Right atrium auricular region (tissue), 2 donors: ENCODE data around the gene MMP15. TPM values are rescaled to one million over a fixed set of nuclear protein-coding genes. Genes with fewer than 3 reads are reported as not detected.

Experiments used
- DNase-seq: peaks from one replicate; pipeline ENCODE4 v3.0.0-alpha.2; 2019; ENCODE audit warnings: low spot score
- H3K27ac ChIP-seq, 2 donors: fragments of 200-600 bp; sonication (generic); 1 replicate in 1 of 2; 2 replicates in 1 of 2; pipeline ENCODE4 v1.5.1; 2016 to 2019
- H3K27me3 ChIP-seq, 2 donors: fragments of 200-600 bp; sonication (generic); one replicate each; pipeline versions ENCODE4 v1.5.1 to v1.6.0; 2017 to 2019
- H3K36me3 ChIP-seq: fragments of 200-600 bp; sonication (generic); one replicate; pipeline ENCODE4 v1.5.1; 2016
- H3K4me1 ChIP-seq, 2 donors: fragments of 200-600 bp; sonication (generic); one replicate each; pipeline versions ENCODE4 v1.5.1 to v1.6.0; 2017 to 2019
- H3K4me3 ChIP-seq, 2 donors: fragments of 200-600 bp; sonication (generic); 1 replicate in 1 of 2; 2 replicates in 1 of 2; pipeline ENCODE4 v1.5.1; 2017 to 2019; ENCODE audit warnings: mild to moderate bottlenecking in 1 of 2, moderate library complexity in 1 of 2
- H3K9me3 ChIP-seq, 2 donors: fragments of 200-600 bp; sonication (generic); one replicate each; pipeline ENCODE4 v1.5.1; 2019
- total RNA-seq, 2 donors: library from RNA; depleted of rRNA; stranded (reverse); fragments of >200 nt; gene quantifications; one replicate each; pipeline ENCODE4 v1.1.0, GENCODE V29; 2016
- TF ChIP-seq, protein P1 (sequence below), 2 donors: fragments of 200-600 bp; sonication (generic); IDR thresholded peaks; one replicate each; pipeline ENCODE4 v1.5.1; 2019; ENCODE audit warnings: antibody characterized with exemption in 2 of 2

MMP15 gene
- total RNA-seq, 2 donors from 2014 or later: 36.9 to 52.3 TPM

DNA sequence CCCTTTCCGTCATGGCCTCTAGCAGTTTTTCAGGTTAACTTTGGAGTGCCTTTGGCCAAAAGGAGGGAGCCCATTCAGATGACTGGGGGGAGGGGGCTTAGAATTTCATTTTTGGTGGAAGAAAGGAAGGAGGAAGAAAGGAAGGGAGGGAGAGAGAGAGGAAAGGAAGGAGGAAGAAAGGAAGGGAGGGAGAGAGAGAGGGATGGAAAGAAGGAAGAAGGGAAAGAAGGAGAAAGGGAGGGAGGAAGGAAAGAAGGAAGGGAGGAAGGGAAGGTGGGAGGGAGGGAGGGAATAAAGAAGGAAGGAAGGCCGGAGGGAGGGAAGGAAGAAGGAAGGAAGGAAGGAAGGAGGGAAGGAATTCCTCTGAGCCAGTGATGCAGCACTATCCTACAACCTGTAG is 25.7 kb downstream of the MMP15 start:
- no peaks in the 10 kb centered on the region for H3K27me3 ChIP-seq
- no peak overlapping the region for H3K27ac ChIP-seq
- H3K9me3 ChIP-seq: no peaks in the 10 kb centered on the region
- no peak overlapping the region for H3K4me3 ChIP-seq
- peaks cover 0 to 38% of the 10 kb centered on the region in 2 donors for H3K4me1 ChIP-seq
- H3K36me3 ChIP-seq: no peaks in the 10 kb centered on the region
- DNase-seq: no peak
- TF ChIP-seq, protein P1, sequence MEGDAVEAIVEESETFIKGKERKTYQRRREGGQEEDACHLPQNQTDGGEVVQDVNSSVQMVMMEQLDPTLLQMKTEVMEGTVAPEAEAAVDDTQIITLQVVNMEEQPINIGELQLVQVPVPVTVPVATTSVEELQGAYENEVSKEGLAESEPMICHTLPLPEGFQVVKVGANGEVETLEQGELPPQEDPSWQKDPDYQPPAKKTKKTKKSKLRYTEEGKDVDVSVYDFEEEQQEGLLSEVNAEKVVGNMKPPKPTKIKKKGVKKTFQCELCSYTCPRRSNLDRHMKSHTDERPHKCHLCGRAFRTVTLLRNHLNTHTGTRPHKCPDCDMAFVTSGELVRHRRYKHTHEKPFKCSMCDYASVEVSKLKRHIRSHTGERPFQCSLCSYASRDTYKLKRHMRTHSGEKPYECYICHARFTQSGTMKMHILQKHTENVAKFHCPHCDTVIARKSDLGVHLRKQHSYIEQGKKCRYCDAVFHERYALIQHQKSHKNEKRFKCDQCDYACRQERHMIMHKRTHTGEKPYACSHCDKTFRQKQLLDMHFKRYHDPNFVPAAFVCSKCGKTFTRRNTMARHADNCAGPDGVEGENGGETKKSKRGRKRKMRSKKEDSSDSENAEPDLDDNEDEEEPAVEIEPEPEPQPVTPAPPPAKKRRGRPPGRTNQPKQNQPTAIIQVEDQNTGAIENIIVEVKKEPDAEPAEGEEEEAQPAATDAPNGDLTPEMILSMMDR (IDR thresholded peaks at IDR 0.05): no peak

DNA sequence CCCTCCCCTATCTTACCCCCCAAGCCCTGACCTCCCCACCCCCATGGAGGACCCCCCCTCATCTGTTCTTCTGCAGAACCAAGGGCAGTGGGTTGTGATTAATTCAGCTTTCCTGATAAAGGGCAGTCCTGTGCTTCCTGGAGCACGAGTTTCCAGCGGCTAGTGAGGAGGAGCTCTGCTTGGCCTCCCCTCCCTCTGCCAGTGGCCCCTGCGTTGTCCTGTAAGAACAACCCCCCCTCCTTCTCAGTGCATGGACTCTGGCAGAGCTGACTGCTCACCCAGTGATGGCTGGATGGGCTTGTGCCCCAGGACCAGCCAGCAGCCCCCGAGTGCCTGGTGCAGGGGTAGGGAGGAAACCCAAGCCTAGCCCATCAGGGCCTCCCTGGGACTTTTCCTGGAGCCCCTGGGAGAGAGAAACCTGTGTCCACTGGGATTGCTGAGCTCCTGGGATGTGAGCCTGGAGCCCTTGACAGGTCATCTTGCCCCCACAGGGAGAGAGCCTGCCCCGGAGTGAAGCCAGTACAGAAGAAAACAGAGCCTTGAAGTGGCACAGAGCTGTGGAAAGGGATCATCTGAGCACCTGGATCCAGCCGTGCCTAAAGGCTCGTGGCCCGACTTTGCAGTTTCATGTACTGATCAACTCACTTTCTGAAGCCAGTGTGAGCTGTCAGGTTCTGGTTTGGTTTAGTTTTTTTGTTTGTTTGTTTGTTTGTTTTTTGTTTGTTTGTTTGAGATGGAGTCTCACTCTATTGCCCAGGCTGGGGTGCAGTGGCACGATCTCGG is 26.5 kb downstream of the MMP15 start:
- Histone ChIP-seq H3K4me1 (peaks cover 0 to 31% of the 10 kb centered on the region in 2 donors), H3K9me3 (no peaks in the 10 kb centered on the region), H3K27me3 (no peaks in the 10 kb centered on the region), H3K4me3 (no peak overlapping the region), H3K36me3 (no peaks in the 10 kb centered on the region), H3K27ac (no peak overlapping the region)
- TF ChIP-seq, protein P1 (IDR thresholded peaks at IDR 0.05): no peak
- no peak for DNase-seq

DNA sequence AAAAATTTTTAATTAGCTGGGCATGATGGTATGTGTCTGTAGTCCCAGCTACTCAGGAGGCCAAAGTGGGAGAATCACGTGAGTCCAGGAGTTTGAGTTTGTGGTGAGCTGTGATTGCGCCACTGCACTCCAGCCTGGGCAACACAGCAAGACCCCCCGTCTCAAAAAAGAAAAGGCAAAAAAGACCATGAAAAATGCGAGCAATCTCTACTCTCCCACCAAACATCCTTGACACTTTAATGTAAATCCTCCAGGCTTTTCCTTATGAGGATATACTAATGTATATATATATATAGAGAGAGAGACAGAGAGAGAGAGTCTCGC is 28.1 kb downstream of the MMP15 start:
- Histone ChIP-seq H3K4me1 (peaks cover 0 to 15% of the 10 kb centered on the region in 2 donors), H3K36me3 (no peaks in the 10 kb centered on the region), H3K27me3 (no peaks in the 10 kb centered on the region), H3K9me3 (no peaks in the 10 kb centered on the region), H3K27ac (no peak overlapping the region), H3K4me3 (no peak overlapping the region)
- DNase-seq: no peak
- TF ChIP-seq, protein P1 (IDR thresholded peaks at IDR 0.05): no peak

DNA sequence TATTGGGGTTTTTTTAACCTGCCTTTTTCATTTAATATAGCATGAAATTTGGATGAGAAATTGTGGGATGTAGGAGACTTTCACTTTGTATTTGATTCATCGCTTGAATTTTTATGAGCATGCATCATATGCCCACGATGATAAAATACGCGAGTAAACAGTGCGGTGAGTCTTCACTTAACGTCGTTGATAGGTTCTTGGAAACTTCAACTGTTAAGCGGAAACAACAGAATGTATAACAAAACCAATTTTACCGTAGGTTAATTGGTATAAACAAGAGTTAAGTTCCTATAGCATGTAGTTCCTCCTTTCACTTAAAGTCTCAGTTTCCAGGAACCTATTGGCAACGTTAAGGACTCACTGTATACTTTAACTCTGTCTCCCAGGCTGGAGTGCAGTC is 28.7 kb downstream of the MMP15 start:
- H3K4me1 ChIP-seq: peaks cover 0 to 8% of the 10 kb centered on the region in 2 donors
- TF ChIP-seq, protein P1 (IDR thresholded peaks at IDR 0.05): no peak
- no peak overlapping the region for H3K4me3 ChIP-seq
- H3K27me3 ChIP-seq: no peaks in the 10 kb centered on the region
- no peaks in the 10 kb centered on the region for H3K9me3 ChIP-seq
- H3K27ac ChIP-seq: no peak overlapping the region
- no peaks in the 10 kb centered on the region for H3K36me3 ChIP-seq
- no peak for DNase-seq

DNA sequence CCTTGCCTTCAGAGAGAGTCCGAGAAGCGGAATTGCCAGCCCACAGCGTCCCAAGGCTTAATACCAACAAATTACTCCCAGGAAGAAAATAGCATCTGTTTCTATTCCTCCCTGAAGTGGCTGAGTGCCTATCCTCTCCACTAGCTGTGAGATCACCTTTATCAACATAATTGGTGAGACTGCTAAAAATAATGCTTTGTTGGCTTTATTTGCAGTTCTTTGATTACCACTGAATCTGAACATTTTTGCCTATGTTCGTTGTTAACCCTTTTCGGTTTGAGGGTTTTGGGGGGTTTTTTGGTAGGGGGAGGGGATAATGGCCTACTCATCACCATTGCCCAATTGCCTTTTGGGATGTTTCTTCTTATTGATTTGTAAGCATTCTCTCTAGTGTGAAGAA is 31.0 kb downstream of the MMP15 start:
- H3K4me3 ChIP-seq: no peak overlapping the region
- TF ChIP-seq, protein P1 (IDR thresholded peaks at IDR 0.05): no peak
- no peak overlapping the region for H3K27ac ChIP-seq
- no peaks in the 10 kb centered on the region for H3K9me3 ChIP-seq
- no peaks in the 10 kb centered on the region for H3K36me3 ChIP-seq
- no peaks in the 10 kb centered on the region for H3K4me1 ChIP-seq
- H3K27me3 ChIP-seq: no peaks in the 10 kb centered on the region
- no peak for DNase-seq

DNA sequence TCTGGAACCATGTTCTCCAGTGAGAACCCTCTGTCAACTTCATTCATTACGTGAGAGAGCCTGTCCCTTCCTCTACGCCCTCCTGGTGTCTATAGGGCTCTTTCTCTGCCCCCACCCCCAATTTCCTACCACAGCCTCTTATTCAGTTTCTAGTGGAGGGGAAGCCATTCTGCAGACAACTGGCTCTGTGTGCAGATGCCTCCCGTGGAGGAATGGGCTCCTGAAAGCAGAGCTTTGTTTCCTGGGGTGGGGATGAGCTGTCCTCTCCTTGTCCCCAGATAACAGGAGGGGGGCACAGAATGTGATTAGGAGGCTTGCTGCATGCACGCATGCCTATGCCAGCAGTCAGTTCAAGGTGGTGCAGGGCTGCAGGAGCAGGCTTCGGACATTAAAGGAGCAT is 31.6 kb downstream of the MMP15 start:
- Histone ChIP-seq H3K4me3 (no peak overlapping the region), H3K36me3 (no peaks in the 10 kb centered on the region), H3K27me3 (no peaks in the 10 kb centered on the region), H3K4me1 (no peaks in the 10 kb centered on the region), H3K9me3 (no peaks in the 10 kb centered on the region), H3K27ac (no peak overlapping the region)
- TF ChIP-seq, protein P1 (IDR thresholded peaks at IDR 0.05): no peak
- no peak for DNase-seq
